HG03439 (cell line): Measurements from ENCODE around the gene SPTLC2.
A peak's percentile ranks its signal among the peaks of the same experiment; 100 is the strongest.

Experiments used
- ATAC-seq: cut with Tn5 transposase; IDR thresholded peaks from one replicate; pipeline ENCODE4 v1.9.1; 2021; ENCODE audit warnings: mild to moderate bottlenecking, moderate library complexity; ENCODE audit not compliant: unreplicated experiment

Gene SPTLC2

DNA sequence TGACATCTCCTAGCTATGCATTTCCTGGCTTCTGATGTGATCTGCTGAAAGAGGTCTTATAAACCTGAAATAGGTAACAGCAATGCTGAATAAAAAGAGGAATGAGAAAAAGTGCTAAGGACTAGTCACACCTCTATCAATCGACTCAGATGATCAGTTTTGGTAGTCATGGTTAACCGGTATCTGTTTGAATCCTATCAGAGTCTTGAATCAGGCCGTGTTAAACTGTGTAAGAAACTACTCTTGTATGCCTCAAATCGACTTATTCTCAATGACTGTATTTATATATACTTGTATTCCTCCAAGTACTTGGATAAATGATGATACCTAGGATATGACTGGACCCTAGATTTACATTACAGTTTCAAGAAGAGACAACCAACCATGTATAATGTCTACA lies 107.1 kb downstream of the SPTLC2 start:
- ATAC-seq = no peak

DNA sequence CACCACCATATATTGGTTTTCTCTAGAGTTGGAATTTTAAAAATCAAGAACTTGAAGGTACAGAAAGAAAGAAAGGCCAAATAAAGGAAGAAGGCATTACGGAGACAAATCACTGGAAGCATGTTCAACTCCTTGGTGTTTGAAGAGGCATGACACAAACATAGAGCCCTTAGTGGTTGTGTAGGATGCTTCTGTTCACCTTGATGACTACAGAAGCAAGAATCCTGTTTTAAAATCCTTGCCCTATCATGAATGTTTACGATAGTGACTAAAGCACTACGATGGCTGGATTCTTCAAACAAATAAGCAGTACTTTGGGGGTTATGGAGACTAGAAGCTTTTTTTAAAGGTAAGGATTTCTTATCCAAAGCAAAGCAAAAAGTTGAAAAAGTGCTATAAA lies 107.6 kb downstream of the SPTLC2 start:
- no peak for ATAC-seq

DNA sequence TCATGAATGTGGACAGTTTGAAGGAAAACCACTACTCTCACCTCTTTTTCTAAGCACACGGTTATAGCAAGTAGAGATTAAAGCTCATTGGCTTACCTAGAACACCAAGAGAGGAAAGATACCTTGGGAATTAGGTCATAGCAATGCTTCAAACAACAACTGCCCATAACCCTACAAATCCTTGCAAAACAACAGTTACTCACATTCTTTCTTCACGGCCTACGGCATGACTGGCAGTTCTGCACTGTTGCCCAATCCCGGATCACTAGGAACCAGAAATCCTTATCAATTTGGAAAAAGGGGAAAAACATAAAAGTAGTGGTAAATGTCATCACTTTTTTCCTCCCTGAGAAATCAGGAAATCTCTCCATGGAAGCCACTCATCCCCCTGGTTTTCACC lies 108.2 kb downstream of the SPTLC2 start:
- ATAC-seq = no peak

DNA sequence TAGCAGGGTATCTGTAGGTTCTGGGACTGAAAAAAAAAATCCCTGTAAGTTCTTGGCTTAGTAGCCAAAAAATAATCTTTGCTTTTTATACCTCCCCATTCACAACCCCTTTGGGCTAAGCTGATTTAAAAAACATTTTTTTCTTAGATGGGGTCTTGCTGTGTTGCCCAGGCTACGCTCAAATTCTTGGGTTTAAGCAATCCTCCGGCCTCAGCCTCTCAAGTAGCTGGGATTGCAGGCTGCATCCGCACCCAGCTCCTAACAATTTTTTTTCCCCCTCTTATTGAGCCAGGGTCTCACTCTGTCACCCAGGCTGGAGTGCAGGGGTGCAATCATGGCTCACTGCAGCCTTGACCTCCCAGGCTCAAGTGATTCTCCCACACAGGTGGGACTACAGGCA lies 108.7 kb downstream of the SPTLC2 start:
- ATAC-seq = no peak

DNA sequence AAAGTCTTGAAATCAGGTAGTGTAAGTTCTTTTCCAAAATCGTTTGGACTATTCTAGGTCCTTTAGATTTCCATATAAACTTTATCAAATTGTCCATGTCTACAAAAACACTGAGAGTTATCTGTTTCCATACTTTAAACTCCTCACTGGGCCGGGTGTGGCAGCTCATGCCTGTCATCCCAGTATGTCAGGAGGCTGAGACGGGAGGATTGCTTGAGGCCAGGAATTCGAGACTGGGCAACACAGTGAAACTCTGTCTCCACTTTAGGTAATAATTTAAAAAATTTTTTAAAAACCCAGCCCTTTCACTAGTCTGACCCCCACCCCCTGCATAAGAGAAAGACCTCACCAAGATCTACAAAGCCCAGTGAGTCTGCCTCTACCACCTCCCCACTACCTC lies 111.4 kb downstream of the SPTLC2 start:
- no peak for ATAC-seq

DNA sequence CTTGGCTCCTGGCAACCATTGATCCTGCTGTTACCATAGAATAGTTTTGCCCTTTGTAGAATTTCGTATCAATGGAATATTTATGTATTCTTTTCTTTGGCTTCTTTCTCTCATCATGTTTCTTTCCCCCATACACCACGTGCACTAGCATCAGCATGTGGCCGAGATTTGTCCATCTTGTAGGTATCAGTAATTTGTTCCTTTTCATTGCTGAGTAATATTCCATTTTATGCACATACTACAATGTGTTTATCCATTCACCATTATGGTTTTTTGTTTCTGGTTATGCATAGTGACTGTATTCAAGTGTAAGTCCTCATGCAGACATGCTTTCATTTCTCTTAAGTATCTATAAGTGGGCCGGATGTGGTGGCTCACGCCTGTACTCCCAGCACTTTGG lies 113.3 kb downstream of the SPTLC2 start:
- no peak for ATAC-seq

DNA sequence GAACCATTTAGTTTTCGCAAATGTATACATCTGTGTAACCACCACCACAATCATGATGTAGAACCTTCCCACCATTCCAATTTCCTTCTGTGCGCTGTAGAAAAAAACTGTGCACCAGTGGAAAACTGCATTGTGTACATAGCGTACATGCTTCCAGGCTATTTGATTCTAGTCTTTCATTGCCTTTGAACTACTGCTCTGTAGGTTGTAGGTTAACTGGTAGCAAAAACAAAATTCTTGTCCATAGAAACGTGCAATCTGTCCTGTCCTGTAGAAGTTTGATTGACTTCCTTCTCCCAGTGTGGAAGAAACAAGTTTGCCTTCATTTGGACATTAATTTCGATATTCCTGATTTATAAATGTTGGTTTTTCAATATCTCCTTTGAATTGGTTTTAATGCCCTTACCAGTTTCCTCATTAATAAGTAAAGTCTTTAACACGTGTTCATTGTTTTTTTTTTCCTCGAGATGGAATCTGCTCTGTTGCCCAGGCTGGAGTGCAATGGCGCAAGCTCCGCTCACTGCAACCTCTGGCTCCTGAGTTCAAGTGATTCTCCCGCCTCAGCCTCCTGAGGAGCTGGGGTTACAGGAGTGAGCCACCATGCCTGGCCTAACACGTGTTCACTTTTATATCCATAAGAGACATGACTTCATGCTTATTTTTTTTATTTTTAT lies 114.2 kb downstream of the SPTLC2 start:
- no peak for ATAC-seq

DNA sequence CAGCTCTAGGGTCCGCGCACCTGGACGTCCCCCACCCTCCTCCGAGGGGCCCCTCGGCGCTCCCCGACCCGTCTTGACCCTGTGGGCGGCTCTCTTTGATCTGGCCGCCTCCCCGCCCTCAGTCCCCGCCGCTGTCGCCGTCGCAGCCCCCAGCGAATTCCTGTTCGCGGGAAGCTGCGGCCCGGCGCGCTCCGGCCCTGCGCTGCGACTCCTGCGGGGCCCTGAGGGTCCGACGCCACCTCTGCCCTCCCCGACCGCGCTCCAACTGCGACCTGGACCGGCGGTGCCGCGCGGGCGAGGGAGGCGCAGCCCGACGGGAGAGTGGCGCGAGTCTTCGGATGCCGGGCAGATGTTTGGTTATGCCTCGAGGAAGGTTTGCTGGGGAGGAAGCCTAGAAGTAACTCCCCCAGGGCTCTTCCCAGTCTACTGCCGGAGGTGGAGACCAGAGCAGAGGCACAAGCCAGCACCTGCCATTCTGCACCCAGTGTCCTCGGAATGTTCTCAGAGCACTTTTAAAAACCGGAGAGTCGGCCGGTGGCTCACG lies 117.4 kb downstream of the SPTLC2 start:
- ATAC-seq = no peak

DNA sequence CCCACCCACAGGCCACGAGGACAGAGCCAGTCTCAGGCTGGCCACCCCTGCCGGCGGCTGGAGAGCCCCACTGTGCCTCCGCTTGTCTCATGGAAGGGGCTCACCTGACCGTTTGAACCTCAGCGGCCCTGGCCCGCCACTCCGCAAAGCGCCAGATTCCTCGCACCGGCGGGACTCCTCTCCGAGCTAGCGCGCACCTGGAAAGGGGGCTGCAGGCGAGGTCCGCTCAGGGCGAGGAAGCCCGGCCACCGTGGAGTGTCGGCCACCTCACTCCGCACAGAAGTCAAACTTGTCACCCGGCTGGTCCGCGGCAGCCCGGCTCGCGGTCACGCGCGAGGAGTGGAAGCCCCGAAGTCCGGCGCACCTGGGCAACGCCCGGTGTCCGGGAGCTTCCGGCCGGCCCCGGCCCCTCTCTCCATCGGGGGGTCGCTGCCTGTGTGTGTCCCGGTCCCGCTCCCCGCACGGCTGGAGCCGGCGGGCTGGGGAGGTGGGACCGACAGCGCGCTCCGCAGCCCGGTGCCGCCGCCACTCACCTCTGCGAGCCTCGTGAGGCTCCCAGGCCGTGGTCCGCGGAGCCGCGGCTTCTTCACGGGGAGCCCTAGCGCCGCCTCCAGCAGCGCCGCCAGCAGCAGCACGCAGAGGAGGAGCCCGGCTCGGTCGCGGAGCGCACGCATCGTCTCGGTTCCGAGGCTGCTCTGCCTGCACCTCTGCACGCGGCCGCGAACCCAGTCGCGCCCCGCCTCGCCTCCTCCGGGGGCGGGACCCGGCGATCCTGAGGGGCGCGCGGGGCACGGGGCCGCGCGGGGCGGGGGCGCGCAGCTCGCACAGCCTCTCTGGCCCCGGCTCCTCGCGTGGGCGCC lies 118.1 kb downstream of the SPTLC2 start, which contains the start of gene ISM2:
ISM2 (minus strand) TSS at position 697 of the 860 bp plus-strand sequence; CDS start at position 674, 23 bp downstream.
- no peak for ATAC-seq

DNA sequence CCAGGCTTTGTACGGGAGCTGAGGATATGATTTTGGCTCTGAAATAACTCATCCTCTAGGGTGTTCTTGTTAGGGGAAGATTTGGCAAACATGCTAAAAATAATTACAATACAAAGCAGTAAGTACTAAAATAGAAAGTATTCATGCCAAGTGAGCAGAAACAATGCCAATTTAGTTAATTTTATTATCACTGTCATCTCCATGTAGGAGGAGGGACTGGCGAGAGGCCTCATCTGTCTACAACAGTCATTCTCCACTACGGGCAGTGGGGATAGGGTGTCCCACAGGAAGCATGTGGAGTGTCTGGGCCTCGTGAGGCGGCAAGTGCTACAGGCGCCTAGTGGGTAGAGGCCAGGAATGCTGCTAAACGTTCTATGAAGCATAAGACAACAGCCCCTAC lies 121.1 kb downstream of the SPTLC2 start:
- ATAC-seq = no peak

DNA sequence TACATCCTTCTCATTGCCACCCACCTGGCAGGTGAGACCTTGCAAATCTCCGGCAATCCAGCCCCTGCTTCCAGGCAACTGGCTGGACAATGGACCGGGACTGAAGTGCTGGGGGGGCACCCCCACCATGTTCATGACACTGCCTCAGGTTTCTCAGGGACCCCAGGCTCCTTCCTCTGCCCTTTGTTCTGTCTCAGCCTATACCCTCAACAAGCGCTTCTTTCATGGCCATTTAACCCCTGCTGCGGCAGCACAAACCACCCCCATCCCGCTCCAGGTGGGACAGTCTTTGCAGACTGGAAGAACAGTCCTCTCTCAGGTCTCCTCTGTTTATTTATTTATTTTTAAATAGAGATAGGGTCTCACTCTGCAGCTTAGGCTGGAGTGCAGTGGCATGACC lies 125.4 kb downstream of the SPTLC2 start:
- ATAC-seq = no peak

DNA sequence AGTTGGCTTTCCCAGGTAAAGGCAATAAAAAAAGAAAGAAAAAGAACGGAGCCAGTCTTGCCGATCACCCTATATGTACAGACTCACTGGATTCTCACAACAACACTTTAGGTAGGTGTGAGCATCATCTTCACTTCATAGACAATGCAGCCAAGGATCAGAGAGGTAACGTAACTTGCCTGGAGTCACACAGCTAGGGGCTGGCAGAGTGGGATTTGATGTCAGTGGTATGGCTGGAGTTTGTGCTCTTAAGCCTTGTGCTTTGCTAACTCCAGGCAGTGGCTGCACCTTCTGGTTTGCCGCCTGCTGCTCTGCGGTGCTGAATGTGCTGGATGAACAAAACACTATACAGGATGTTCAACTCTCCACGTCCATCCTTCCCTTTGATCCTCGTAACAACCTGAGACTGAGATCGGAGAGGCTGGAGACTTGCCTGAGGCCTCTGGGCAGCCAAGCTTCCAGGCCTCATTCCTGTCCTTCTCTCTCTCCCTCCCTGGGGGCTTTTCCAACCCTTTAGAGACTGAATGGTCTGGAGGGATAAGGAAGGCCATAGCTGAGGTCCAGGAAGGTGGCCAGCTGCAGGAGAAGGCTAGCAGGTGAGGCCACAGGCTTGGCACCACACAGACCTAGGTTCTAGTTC lies 126.0 kb downstream of the SPTLC2 start:
- no peak for ATAC-seq

DNA sequence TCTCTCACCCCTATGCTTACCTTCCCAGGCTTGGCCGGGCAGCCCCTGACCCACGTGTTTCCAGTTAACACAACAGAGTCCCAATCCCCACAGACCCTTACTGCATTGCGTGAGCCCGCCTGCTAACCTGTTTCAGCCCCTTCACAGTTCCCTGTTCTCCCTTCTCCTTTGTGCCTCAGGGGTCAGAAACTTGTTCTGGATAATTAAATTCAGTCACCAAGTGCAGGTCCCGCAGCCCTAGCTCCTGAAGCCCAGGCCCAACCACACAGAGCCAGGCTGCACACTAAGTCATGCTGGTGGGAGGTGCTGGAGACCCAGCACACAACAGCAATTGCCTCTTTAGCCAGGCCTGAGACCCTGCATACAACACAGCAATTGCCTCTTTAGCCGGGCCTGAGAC lies 127.4 kb downstream of the SPTLC2 start:
- no peak for ATAC-seq

DNA sequence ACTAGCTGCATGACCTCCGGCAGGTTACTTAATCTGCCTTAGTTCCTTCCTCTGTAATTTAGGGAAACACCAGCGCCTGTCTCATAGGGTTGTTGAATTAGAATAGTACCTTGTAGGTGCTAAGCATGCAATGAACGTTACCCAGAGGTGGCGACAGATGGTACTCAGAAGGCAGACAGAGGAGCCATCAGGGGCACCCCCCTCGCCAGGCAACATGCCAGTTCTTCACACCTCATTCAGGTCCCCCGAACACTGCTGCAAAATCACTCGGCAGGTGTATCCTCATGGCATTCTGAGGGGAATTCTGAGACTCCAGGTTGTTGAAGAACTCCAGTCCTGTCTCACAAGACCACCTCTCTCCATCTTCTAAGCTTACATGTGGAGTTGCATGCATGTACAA lies 127.9 kb downstream of the SPTLC2 start:
- ATAC-seq = no peak

DNA sequence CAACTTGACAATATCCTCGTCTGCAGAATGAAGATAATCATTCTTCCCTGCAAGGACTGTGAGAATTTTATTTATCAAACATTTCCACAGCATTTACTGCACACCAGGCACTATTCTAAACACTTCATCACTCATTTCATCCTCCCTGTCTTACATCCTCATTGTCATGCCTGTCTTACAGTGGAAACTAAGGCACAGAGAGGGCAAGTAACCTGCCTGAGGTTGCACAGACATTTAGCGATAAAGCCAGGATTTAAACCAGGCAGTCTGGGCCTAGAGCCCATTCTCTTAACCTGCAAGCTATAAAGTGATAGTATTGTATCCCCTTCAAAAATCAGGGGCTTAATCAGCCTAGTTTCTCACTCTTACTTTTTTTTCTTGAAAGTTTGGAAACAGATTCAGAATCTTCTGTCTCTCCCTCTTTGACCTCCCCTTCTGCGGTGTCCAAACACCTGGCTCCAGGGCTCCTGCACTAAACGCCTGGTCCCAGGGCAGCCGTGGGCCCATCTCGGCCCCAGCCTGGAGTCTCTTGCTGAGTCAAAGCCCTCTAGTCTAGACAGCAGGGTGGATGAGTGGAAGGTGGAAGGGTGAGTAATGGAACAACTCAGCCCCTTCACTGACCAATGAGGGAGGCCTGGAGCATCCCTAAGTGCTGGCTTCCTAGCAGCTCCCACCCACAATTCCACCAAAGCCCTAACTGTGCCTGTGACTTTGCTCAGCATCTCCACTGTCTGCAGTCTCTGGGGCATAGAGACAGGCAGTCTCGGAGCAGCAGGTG lies 130.3 kb downstream of the SPTLC2 start:
- no peak for ATAC-seq

DNA sequence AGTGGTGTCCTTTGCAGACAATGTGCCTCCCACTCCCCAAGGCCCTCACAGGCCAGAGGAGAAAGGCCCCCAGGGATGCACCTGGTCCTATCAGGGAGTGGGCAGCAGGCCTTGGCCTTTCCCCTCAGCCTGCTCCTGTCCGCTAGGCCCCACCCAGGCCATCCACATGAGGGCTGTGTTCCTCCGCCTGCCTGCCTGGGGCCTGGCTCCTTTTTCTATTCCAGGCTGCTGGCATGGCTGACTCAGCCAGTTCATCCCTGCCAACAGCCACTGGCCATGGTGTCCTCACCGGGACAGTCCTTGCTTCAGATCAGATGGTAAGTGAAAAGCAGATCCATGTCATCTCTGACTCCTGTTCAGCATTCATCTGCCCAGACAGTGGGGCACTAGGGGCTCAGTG lies 131.2 kb downstream of the SPTLC2 start:
- no peak for ATAC-seq

DNA sequence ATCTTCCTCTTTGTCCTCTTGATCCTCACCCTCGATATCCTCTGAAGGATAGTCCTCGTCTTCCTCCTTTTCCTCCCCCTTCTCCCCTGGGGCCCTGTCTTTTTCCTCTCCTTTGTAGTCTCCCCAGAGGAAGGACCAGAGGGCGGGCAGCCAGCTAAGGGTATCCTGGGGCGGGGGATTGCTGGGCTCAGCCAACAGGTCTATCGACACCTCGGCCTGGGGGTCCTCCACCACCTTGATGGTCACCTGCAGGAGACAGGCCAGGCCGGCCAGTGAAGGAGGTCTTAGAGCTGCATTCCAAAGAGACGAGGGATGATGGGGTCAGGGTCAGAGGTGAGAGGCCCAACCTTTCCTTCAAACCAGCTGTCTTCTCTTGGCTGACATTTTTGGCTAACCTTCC lies 134.0 kb downstream of the SPTLC2 start:
- ATAC-seq = no peak

DNA sequence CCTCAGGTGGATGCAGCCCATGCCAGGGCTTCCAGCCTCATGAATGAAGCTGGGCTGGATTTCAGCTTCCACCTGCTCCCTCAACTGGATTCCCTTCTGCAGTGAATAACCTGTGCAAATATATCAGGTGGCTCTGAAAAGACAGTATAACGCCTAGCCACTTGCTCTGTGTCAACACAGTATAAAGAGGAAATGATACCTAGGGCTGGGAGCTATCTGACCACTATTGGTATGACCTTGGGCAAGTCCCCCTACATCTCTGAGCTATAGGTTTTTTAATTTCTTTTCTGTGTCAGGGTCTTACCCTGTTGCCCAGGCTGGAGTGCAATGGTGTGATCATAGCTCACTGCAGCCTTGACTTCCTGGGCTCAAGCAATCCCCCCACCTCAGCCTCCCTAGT lies 137.6 kb downstream of the SPTLC2 start:
- ATAC-seq = peak; percentile 76

DNA sequence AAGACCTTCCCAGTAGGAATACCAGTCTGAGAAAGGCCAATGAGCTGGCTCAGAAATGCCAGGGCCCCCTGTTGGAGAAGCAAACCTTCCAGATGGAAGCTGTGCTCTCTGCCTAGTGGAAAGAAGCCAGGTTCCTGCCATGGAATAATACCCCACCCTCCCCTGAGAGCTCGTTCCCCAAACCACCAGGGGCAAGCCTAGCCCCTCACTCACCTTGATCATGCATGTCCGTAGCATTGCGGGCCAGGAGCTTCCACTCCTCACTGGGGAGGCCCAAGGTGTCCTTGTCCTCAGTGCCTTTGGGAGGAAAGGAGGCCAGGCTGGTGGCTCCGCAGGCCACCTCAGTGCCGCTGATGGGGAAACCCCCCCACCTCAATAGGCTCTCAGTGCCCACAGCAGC lies 138.4 kb downstream of the SPTLC2 start:
- no peak for ATAC-seq

DNA sequence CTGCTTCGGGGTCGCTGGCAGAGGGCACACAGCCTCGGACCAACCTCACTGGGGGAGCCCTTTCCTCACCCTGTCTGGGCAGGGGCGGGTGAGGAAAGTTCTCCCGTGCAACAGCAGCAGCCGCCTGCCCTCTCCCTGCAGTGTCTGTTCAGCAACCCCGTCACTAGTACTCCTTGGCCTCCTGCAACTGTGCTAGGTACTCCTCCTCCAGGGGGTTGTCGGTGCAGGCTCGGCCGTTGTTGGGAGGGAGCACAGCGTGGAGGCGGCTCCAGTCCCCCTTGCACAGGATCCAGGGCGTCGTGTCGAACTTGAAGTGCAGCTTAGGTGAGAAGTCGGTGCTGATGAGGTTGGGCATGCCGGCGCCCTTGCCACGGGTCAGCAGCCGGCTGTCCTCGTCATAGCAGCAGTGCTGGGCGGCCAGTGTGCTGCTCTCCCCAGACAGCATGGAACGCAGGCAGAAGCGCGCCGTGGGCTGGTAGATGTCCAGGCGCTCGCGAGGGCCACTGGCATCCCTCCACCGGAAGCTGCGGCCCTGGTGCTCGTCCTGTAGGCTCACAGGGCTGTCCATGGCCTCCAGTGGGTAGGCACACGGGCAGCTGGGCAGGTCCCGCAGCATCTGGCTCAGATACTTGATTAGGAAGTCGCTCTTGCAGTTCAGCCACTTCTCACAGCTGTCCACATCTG lies 140.9 kb downstream of the SPTLC2 start:
- ATAC-seq = no peak
